Stimulated activated CD8-positive, alpha-beta memory T cell treated with anti-CD3 and anti-CD28 coated beads, Interleukin-15, amount 100 ng/mL, for 24 hours (primary cell): Measurements from ENCODE around the gene APEH.
"Not testable (repeated sequence)": the region's sequence is repeated elsewhere in the genome, so short reads cannot be mapped to it uniquely, and the experiment has no call there.

Source experiments
- DNase-seq: peaks from one replicate; pipeline ENCODE4 v3.0.0-alpha.2; 2020; ENCODE audit warnings: low read depth

Gene APEH

GRCh38 chr3:49668861-49669260 lies 5.3 kb upstream of the APEH start:
- DNase-seq = no peak

DNA sequence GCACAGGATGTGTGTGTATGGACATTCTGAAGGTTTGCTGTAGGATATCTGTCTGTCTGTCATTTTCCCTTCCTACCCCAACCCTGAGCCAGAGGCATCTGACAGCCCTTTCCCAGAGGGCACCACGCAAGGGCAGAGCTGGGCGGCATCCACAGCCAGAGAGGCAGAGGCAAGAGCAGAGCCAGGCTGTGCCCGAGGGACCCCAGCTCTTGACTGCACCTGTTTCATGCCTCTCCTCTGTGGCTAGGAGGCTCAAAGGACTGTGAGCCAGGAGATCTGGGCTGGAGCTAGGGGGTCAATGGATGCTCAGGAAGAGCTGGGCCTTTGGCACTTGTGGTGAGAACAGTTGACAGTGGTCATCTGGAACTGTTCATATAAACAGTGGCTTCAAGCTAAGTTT lies 4.8 kb upstream of the APEH start:
- DNase-seq = no peak

- DNase-seq = no peak
Measured at GRCh38 chr3:49670940-49671290, 3.2 kb upstream of the APEH start.

- DNase-seq = peak; percentile 39
Measured at GRCh38 chr3:49671291-49672288, 2.6 kb upstream of the APEH start.

DNA sequence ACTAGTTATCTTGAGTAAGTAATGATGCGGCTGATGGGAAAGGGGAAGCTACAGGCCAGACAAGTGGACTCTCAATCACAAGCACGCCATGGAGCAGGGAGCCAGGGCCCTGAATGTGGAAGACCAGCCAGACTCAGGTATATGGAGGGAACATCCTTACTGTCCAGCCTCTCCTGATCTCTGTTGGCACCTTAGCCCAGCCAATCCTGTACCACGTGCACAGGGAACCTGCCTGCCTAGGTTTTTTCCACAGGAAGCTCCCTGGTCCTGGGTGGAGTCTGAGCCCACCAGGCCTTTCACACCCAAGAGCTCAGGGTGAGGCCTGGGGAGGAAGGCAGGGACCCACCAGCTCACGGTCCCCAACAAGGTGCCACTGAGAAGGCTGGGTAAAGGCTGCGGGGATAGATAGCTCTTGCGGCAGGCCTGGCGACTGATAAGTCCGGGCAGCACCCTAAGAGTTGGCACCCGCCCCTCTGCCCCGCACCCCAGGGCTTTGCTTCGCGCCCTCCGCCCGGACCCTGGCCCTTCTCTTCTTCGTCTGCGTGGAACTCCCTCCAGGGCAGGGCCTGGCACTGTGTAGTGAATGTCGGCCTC lies 933 bp upstream of the APEH start:
- peak; percentile 21 for DNase-seq

- DNase-seq = peak; percentile 23
Measured at GRCh38 chr3:49674497-49674983, 389 bp downstream of the APEH start.

DNA sequence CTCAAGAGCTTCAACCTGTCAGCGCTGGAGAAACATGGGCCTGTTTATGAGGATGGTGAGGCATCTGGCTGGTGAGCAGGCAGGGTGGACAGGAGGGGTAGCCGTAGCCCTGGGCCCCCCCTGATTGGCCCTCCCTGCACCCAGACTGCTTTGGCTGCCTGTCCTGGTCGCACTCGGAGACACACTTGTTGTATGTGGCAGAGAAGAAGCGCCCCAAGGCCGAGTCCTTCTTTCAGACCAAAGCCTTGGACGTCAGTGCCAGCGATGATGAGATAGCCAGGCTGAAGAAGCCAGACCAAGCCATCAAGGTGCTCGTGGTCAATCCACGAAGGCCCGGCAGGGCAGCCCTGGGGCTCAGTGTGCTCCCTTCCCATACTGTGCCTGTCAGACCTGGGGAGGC lies 1.8 kb downstream of the APEH start:
- DNase-seq = no peak

DNA sequence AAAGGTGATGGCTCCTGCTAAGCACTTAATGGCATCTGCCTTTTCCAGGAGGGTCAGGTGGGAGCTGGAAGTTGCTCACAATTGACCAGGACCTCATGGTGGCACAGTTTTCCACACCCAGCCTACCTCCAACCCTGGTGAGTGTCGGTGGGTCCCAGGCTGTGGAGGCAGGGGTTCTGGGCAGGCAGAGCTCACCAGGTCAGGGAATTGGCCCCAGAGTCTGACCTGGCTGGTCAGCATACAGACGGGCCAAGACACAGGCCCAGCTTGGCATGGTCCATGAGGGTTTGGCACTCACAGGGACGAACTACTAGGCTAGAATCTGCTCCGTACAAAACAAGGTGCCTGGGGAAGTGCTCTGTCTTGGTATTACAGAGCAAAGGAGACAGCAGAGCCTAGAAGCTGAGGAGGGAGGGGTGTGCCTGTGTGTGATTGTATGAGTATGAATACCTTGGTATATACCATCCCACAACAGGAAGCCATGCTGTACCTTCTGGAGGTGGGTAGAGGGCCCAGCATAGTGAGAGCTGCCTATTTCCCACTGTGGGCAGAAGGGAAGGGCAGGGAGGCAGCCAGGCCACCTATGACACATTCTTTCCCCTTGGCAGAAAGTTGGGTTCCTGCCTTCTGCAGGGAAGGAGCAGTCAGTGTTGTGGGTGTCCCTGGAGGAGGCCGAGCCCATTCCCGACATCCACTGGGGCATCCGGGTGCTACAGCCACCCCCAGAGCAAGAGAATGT lies 6.5 kb downstream of the APEH start:
- DNase-seq = no peak

GRCh38 chr3:49681232-49681522 lies 7.0 kb downstream of the APEH start:
- no peak for DNase-seq

DNA sequence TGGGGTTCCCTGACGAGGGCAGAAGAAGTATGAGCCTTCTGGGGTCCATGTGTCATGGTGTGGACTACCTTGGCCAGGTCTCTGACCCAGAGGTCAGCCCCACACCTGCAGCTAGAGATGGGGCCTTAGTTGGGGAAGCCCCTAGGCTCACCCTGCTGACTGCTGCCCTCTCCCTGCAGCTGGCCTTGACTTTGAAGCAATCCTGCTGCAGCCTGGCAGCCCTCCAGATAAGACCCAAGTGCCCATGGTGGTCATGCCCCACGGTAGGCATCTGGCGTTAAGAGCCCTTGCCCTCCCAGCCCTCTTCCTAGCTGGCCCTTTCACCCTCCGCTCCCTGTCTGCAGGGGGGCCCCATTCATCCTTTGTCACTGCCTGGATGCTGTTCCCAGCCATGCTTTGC lies 7.4 kb downstream of the APEH start:
- DNase-seq = no peak

GRCh38 chr3:49683162-49683561 lies 9.0 kb downstream of the APEH start:
- DNase-seq = no peak

- not testable (repeated sequence) for DNase-seq
Measured at GRCh38 chr3:49684453-49684852, 10.3 kb downstream of the APEH start.

DNA sequence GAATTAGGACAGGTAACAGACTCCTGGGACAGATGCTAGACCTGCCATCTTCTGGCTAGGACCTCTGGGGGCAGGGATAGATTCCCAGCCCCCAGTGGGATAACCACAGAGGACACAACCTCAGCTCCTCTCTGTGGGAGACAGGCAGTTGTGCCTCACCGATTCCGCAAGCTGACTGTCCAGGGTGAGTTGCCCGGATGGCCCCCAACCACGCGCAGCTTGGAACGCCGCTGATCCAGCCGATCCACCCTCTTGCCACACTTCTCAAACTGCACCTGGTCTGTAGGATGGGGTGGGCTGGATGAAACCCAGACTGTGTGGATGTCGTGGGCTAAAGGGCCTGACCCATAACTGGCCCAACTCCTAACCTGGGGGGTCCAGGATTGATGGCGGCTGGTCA lies 11.0 kb downstream of the APEH start:
- DNase-seq = not testable (repeated sequence)

GRCh38 chr3:49685846-49686245 lies 11.7 kb downstream of the APEH start:
- not testable (repeated sequence) for DNase-seq

- DNase-seq = not testable (repeated sequence)
Measured at GRCh38 chr3:49686346-49686745, 12.2 kb downstream of the APEH start.

GRCh38 chr3:49686769-49687423 lies 12.7 kb downstream of the APEH start:
- not testable (repeated sequence) for DNase-seq

GRCh38 chr3:49687424-49687795 lies 13.3 kb downstream of the APEH start:
- DNase-seq = not testable (repeated sequence)

DNA sequence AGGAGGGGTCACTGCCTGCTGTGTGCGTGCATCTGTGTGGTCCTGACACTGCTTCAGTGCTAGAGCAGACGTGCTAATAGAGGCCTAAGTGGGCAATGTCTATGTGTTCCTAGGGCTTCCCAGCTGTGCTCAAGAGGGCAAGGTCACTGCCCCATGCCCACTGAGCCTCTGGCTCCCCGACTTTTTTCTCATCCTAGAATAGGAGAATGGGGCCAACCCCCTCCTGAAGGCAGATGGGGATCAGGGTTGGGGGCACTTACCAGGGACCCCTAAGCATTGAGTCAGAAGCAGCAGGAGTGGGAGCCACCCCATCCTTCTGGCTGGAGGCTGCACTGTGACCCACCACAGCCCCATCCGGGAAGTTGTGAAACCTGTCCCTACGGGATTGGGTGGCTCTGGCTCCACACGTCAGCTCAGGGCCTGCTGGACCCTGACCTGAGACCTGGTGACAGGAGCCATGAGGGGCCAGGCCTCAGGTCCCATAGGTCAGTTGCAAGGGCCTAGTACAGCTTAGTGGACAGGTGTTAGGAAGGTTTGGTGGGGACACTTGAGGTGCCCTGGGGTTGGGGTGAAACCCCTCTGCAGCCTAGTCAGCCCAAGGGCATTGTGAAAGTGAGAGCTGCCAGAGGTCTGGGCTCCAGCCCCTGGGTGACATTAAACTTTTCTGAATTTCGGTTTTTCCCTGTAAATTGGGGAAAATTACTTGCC lies 14.3 kb downstream of the APEH start:
- DNase-seq = not testable (repeated sequence)

DNA sequence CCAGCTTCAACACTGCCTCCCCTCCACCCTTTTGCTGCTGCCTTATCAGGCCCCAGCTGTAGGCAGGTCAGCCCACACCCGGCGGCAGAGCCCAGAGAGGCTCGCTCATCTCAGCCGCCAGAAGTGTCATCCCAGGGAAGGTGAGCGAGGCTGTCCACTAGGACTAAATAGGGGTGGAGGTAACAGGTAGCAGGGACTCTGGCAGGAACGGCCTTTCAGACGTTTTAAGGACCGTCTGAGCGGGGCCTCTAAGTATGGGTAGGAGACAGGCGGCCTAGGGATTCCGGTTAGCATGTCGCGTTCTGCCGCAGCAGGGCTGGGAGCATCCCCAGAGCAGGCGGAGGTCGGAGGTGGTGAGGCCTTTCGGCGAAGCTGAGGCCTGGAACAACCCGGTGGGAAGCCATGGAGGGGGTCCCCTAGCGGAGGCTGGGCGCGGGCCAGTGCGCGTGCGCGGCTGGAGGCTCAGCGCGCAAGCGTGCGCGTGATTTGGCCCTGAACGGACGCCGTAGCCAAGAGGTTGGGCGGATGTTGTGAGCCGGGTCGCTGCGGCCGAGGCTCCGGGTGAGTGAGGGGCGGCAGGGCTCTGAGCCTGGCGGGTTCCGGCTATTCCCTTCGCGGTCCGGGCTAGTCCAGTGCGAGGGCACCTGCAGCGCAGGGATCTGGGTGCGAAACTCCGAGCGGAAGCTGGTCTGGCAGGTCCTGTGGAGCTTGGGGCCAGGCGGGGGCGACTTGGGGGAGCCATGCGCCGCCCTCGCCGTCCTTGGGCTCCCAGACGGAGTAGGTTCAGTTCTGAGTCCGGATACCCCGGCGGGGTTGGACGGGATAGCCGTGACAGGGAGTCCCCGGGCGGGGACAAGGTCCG lies 15.1 kb downstream of the APEH start, which contains the start of the genes MST1 and RNF123:
Gene MST1, minus strand, starts transcription at position 429 of the 862 bp plus-strand sequence. CDS start 783 bp downstream, outside the sequence.
Gene RNF123, plus strand, starts transcription at position 512 of the 862 bp plus-strand sequence. CDS start 1,609 bp downstream, outside the sequence.
- DNase-seq = peak; percentile 90

GRCh38 chr3:49689908-49690624 lies 15.9 kb downstream of the APEH start:
- not testable (repeated sequence) for DNase-seq
